Activated CD8-positive, alpha-beta T cell treated with anti-CD3 and anti-CD28 coated beads, Interleukin-2, amount 10 ng/mL, durations not matched to agents 7 days and 5 days (primary cell): ENCODE data around the gene RIPPLY3. TPM values are rescaled to one million over a fixed set of nuclear protein-coding genes. Genes with fewer than 3 reads are reported as not detected.

Experiments used
- total RNA-seq, 2 experiments: library from RNA; stranded (reverse); gene quantifications; one replicate each; pipeline ENCODE4 v1.2.3, GENCODE V29; 2021

RIPPLY3 gene
- total RNA-seq, 2 experiments from 2014 or later, result 0.10 TPM; not detected in 1

Other genes with a start within 250 kb of the RIPPLY3 start
- gene HLCS, start 40.0 kb upstream of the RIPPLY3 start, total RNA-seq, result 10 to 100 TPM; 15.5 to 16.8 TPM
- gene PIGP, start 66.4 kb downstream of the RIPPLY3 start, total RNA-seq, result 10 to 100 TPM; 12.0 to 15.2 TPM
- gene TTC3, start 66.6 kb downstream of the RIPPLY3 start, total RNA-seq, result 10 to 100 TPM; 48.3 to 49.5 TPM